Measurements from ENCODE around the gene CPM.
"Not testable (repeated sequence)": the region's sequence is repeated elsewhere in the genome, so short reads cannot be mapped to it uniquely, and the experiment has no call there.

The CPM gene

DNA sequence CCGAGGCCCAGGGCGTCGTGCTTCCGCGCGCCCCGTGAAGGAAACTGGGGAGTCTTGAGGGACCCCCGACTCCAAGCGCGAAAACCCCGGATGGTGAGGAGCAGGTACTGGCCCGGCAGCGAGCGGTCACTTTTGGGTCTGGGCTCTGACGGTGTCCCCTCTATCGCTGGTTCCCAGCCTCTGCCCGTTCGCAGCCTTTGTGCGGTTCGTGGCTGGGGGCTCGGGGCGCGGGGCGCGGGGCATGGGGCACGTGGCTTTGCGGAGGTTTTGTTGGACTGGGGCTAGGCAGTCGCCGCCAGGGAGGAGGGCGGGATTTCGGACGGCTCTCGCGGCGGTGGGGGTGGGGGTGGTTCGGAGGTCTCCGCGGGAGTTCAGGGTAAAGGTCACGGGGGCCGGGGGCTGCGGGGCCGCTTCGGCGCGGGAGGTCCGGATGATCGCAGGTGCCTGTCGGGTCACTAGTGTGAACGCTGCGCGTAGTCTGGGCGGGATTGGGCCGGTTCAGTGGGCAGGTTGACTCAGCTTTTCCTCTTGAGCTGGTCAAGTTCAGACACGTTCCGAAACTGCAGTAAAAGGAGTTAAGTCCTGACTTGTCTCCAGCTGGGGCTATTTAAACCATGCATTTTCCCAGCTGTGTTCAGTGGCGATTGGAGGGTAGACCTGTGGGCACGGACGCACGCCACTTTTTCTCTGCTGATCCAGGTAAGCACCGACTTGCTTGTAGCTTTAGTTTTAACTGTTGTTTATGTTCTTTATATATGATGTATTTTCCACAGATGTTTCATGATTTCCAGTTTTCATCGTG lies 124.4 kb downstream of the CPM start:
- DNase-seq (ENCODE audit: low read depth in 1 of 2, low spot score in 1 of 2): peak; percentile 18 to 27

DNA sequence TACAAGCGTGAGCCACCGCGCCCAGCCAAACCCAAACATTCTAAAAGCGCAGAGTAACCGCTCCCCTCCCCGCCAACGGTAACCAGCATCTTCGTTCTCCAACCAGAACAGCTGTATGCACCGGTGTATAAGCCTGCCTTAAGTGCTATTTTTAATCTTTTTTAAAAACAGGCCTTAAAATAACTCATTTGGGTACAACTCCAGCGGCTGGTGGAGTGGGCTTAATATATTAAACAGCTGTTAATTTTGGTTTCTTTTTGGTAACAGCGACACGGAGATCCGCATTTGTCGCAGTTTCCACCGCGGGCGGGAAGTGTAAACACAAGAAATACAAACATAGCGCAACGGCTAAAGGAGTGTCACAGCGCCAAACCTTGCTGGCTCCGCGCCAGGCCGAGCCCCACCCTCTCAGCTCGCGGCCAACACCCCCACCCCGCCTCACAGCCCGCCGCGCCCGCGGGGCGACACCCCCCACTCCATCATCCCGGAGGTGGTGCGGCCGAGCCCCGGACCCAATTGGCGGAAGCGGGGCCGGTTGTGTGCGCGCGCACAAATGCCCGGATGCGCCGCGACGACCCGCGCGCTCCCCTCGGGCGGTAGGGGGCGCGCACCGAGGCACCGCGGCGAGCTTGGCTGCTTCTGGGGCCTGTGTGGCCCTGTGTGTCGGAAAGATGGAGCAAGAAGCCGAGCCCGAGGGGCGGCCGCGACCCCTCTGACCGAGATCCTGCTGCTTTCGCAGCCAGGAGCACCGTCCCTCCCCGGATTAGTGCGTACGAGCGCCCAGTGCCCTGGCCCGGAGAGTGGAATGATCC lies 125.2 kb downstream of the CPM start, which contains the start of gene MDM2:
TSS of gene MDM2 (plus strand) at position 602 of the 812 bp plus-strand sequence. CDS start 301 bp downstream, outside the sequence.
- DNase-seq (ENCODE audit: low read depth in 1 of 2, low spot score in 1 of 2): peak; percentile 89 to 97

DNA sequence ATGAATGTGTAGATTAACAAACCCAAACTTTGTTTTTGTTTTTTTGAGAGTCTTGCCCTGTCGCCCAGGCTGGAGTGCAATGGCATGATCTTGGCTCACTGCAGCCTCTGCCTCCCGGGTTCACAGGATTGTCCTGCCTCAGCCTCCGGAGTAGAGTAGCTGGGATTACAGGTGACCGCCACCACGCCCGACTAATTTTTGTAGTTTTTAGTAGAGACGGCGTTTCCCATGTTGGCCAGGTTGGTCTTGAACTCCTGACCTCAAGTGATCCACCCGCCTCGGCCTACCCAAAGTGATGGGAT lies 125.7 kb downstream of the CPM start:
- DNase-seq (ENCODE audit: low read depth in 1 of 2, low spot score in 1 of 2): peak in 1 of 2 donors; percentile 5

DNA sequence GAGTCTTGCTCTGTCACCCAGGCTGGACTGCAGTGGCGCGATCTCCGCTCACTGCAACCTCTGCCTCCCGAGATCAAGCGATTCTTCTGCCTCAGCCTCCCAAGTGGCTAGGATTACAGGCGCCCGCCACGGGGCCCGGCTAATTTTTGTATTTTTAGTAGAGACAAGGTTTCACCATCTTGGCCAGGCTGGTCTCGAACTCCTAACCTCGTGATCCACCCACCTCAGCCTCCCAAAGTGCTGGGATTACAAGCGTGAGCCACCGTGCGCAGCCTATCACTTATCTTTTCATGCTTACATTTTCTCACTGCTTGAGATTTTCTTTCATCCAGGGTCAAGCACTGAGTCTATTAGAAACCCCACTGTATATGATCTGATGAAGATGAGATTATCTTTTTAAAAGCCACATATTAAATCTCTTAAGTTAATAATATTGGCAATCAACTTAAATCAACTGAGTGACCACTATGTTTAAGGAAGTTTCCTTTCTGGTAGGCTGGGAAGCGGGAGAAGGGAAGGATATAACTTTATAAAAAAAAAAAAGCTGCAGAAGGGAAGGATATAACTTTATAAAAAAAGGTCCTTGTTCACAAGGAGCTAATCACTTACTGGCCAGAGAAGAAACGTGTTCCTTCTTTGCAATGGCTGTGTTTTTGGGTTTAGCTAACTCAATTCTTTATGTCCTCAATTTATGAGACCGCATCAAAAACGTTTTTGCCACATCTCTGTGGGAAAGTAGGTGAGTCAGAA lies 126.3 kb downstream of the CPM start:
- DNase-seq (ENCODE audit: low read depth in 1 of 2, low spot score in 1 of 2): no peak

DNA sequence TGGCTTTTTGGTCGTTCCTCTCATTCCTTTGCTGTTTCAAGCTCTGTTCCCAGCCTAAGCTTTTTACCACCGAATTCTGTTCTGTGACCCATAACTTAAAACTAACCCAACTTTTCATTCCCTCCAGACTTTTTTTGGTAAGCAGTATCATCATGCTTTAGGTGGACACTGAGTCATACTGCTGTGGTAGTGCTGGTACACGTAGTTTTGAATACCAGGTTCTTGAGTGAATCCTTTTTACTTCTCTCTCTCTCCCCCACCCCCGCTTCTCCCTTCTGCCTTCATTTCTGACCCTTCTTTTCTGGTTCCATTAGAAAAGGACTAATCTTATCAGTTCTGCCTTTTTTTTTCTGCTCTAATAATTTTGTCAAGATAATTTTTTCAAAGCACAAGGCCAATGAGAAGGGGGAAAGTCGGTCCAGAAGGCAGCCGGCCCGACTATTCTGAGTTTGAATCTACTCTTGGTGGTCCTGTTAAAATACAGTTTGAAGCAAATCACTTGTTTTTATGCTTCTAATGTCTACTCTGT lies 127.3 kb downstream of the CPM start:
- DNase-seq (ENCODE audit: low read depth in 1 of 2, low spot score in 1 of 2): no peak

DNA sequence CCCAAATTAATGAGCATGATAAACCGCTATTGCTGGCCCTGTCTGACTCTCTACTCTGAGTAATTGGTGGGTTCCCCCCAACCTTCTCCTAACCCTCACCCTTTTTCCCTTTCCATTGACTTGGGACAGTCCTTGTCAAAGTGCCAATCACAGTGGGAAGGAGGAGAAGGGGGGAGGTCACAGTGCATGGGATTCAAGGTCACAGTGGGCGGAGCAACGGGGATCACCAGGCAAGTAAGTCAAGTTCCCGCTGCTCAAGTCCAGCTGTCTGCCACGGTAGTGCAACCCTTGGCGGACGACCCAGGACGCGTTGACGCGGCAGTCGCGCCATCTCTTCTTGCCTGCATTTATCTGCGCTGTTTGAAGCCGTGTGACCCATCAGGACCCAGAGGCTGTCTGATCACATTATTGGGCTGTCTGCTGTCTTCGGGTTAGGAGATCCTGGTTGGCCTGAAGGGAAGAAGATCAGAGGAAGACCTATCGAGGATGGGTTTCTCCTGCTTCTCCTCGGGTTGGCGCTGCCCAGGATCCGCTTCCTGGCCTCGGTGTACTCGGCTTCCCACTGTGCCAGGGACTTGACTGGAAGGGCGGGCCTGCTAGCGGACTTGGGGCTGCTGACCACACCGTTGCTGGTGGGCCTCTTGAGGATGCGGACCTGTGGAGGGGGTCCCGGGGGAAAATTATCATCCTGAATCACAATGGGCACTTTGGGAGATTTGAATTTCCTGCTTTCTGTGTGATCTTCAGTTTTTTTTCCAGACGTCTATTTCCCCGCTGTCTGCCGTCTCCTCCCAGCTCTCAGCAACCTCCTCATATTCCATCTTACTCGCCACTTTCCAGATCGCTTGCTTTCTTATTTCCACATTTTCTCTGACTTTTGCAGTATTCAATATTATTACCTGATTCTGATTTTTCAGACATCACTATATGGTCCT lies 128.0 kb downstream of the CPM start:
- no peak for DNase-seq (ENCODE audit: low read depth in 1 of 2, low spot score in 1 of 2)

DNA sequence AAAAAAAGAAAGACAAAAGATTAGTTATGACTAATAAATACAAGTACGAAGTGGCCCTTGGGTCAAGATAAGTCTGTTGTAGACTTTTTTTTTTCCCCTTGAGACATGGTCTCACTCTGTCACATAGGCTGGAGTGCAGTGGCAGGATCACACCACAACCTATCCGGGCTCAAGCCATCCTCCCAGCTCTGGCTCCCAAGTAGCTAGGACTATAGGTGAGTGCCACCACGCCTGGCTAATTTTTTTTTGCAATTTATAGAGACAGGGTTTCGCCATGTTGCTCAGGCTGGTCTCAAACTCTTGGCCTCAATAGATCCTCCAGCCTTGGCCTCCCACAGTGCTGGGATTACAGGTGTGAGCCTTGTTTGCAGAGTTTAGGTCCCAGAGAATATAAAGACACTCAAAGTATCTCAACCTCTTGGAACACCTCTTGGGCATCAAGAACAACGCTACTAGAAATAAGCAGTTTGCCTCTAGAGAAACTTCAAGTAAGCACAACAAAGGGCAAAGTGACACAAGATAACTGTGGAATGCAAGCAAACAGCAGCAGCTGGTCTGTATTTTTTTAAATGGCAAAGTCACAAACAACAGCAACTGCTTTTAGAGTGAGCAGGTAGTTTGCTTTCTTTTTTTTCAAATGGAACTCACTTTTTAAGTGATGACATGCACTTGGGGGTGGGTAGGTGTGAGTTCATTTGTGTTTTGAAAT lies 128.9 kb downstream of the CPM start:
- no peak for DNase-seq (ENCODE audit: low read depth in 1 of 2, low spot score in 1 of 2)

DNA sequence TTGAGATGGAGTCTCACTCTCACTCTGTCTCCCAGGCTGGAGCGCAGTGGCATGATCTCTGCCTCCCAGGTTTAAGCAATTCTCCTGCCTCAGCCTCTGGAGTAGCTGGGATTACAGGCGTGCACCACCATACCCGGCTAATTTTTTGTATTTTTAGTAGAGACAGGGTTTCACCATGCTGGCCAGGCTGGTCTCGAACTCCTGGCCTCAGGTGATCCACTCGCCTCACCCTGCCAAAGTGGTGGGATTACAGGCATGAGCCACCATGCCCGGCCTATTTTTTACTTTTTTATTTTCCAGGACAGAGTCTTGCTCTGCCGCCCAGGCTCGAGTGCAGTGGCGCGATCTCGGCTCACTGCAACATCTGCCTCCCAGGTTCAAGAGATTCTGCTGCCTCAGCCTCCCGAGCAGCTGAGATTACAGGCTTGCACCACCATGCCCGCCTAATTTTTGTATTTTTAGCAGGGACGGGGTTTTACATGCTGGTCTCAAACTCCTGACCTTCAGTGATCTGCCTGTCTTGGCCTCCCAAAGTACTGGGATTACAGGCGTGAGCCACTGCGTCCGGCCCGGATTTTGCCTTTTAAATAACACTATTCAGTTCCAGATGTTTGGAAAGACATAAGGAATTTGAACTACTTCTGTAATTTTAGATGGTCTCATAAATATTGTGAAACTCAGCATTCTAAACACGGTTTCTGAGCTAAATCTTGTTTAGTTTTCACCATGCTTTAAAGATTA lies 129.9 kb downstream of the CPM start:
- not testable (repeated sequence) for DNase-seq (ENCODE audit: low read depth in 1 of 2, low spot score in 1 of 2)

DNA sequence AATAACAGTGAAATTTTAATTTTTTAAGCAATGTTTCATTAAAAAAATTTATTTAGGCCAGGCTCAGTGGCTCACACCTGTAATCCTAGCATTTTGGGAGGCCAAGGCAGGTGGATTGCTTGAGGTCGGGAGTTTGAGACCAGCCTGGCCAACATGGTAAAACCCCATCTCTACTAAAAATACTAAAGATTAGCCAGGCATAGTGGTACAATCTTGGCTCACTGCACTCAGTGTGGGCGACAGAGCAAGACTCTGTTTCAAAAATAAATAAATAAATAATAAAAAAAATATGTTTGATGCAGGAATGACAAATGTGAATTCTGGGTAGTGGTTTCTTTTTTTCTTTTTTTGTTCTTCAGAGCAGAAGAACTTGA lies 130.6 kb downstream of the CPM start:
- not testable (repeated sequence) for DNase-seq (ENCODE audit: low read depth in 1 of 2, low spot score in 1 of 2)
